Adipocyte (in vitro differentiated cells): ENCODE data around the gene C9orf50.
"Not testable (repeated sequence)": the region's sequence is repeated elsewhere in the genome, so short reads cannot be mapped to it uniquely, and the experiment has no call there.

ENCODE experiments used
- DNase-seq: peaks from one replicate; pipeline ENCODE4 v3.0.0-alpha.2; 2015; ENCODE audit warnings: low read depth
- H3K27me3 ChIP-seq: replicated peaks from 2 replicates; pipeline ENCODE4 v1.7.0; 2013; ENCODE audit warnings: mild to moderate bottlenecking, low read length, moderate library complexity; ENCODE audit not compliant: control insufficient read depth, insufficient read depth
- H3K36me3 ChIP-seq: 2 replicates; pipeline ENCODE4 v1.7.0; 2013; ENCODE audit warnings: low read length, mild to moderate bottlenecking, moderate library complexity; ENCODE audit not compliant: control insufficient read depth, insufficient read depth, severe bottlenecking
- H3K4me1 ChIP-seq: 2 replicates; pipeline ENCODE4 v1.7.0; 2013; ENCODE audit warnings: mild to moderate bottlenecking, low read length, moderate library complexity; ENCODE audit not compliant: control insufficient read depth, insufficient read depth
- H3K4me3 ChIP-seq: 2 replicates; pipeline ENCODE4 v1.7.0; 2013; ENCODE audit warnings: mild to moderate bottlenecking, low read length, moderate library complexity
- H3K9ac ChIP-seq: 2 replicates; pipeline ENCODE4 v1.7.0; 2013; ENCODE audit warnings: mild to moderate bottlenecking, low read length, moderate library complexity
- H3K9me3 ChIP-seq: 2 replicates; pipeline ENCODE4 v1.7.0; 2013; ENCODE audit warnings: mild to moderate bottlenecking, low read length, moderate library complexity; ENCODE audit not compliant: control insufficient read depth

Gene C9orf50

GRCh38 chr9:129620669-129621295 lies at the start of gene C9orf50:
TSS of gene C9orf50 (minus strand) at chr9:129621101. CDS start at chr9:129620574, 527 bp downstream.
- Histone ChIP-seq H3K9me3 (no peaks in the 10 kb centered on the region), H3K9ac (peak within 1 kb of the TSS; percentile 83), H3K4me1 (peaks cover 14% of the 10 kb centered on the region), H3K36me3 (no peaks in the 10 kb centered on the region), H3K27me3 (no peaks in the 10 kb centered on the region), H3K4me3 (peak within 1 kb of the TSS; percentile 77)
- no peak for DNase-seq

DNA sequence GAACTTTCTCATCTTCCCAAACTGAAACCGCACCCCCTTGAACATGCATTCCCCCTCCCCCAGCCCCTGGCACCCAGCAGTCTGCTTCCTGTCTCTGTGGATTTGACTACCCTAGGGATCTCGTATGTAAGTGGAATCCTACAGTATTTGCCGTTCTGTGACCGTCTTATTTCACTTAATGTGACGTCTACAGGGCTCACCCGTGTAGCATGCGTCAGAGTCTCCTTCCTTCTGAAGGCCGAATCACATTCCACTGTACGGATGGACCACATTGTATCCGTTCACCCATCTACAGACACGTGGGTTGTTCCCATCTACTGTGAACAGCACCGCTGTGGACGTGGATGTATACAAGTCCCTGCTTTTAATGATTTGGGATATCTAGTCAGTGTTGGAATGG lies 49.0 kb upstream of the C9orf50 start:
- no peak overlapping the region for H3K9ac ChIP-seq
- H3K9me3 ChIP-seq: no peaks in the 10 kb centered on the region
- H3K4me3 ChIP-seq: no peak overlapping the region
- H3K4me1 ChIP-seq: peaks cover 10% of the 10 kb centered on the region
- DNase-seq: peak; percentile 84
- H3K27me3 ChIP-seq: no peaks in the 10 kb centered on the region
- H3K36me3 ChIP-seq: no peaks in the 10 kb centered on the region

GRCh38 chr9:129669141-129669718 lies 48.3 kb upstream of the C9orf50 start:
- Histone ChIP-seq H3K4me3 (no peak overlapping the region), H3K9me3 (no peaks in the 10 kb centered on the region), H3K27me3 (no peaks in the 10 kb centered on the region), H3K9ac (no peak overlapping the region), H3K36me3 (no peaks in the 10 kb centered on the region), H3K4me1 (peaks cover 10% of the 10 kb centered on the region)
- DNase-seq: peak; percentile 91

DNA sequence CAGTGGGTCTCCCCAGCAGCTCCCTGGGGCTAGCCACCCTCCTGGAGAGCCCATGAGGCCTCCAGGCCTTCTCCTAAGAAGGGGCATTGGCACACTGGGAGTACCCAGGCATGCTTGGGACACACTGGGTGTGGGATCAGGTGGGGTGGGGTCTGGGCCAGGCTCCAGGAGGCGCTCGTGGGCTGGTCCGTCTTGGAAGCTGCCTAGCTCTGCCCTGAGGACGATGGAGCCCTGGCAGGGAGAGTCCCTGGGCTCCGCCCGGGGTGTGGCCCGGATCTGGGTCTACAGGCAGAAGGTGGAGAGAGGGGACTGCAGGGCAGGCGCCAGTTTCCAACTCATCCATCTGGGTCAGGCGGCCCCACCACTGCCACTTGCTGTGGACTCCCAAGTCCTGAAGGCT lies 46.9 kb upstream of the C9orf50 start:
- no peaks in the 10 kb centered on the region for H3K27me3 ChIP-seq

GRCh38 chr9:129667378-129667777 lies 46.5 kb upstream of the C9orf50 start:
- Histone ChIP-seq H3K9ac (peak overlapping the region; percentile 75), H3K4me3 (peak overlapping the region; percentile 78), H3K27me3 (no peaks in the 10 kb centered on the region), H3K4me1 (peaks cover 10% of the 10 kb centered on the region), H3K9me3 (no peaks in the 10 kb centered on the region), H3K36me3 (no peaks in the 10 kb centered on the region)
- no peak for DNase-seq

More for the DNA sequence above, 46.9 kb upstream of the C9orf50 start:
- Histone ChIP-seq H3K36me3 (no peaks in the 10 kb centered on the region), H3K4me1 (peaks cover 10% of the 10 kb centered on the region), H3K4me3 (peak overlapping the region; percentile 78), H3K9ac (peak overlapping the region; percentile 75), H3K9me3 (no peaks in the 10 kb centered on the region)
- DNase-seq: peak; percentile 60

- Histone ChIP-seq H3K27me3 (no peaks in the 10 kb centered on the region), H3K9ac (peak overlapping the region; percentile 75), H3K4me1 (peaks cover 10% of the 10 kb centered on the region), H3K9me3 (no peaks in the 10 kb centered on the region), H3K4me3 (peak overlapping the region; percentile 78), H3K36me3 (no peaks in the 10 kb centered on the region)
- peak; percentile 49 for DNase-seq
Observed at GRCh38 chr9:129666575-129666974, 45.7 kb upstream of the C9orf50 start.

DNA sequence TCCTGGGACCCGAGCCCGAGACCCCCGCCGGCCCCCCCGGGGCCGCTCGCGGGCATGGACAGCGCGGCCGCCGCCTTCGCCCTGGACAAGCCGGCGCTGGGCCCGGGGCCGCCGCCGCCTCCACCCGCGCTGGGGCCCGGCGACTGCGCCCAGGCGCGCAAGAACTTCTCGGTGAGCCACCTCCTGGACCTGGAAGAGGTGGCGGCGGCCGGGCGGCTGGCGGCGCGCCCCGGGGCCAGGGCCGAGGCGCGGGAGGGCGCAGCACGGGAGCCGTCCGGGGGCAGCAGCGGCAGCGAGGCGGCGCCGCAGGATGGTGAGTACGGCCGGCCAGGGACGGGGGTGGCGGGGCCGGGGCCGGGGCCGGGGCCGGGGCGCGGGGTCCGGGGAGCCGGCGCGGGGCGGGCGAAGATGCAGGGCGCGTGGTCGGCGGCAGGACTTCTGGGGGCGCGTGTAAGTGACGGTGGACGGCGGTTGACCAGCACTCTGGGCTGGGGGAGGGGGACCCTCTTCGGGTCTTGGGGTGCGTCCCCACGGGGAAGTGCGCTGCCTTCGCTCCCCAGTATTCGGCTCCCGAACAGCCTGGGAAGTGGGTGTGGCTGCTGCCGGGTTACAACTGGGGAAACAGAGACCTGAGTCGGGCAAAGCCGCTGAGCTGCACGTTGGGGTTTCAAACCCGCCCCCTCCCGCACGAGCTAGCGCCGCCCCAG lies 45.1 kb upstream of the C9orf50 start:
- no peaks in the 10 kb centered on the region for H3K9me3 ChIP-seq
- H3K36me3 ChIP-seq: no peaks in the 10 kb centered on the region
- H3K4me1 ChIP-seq: peaks cover 10% of the 10 kb centered on the region
- peak overlapping the region; percentile 78 for H3K4me3 ChIP-seq
- peak overlapping the region; percentile 75 for H3K9ac ChIP-seq
- DNase-seq: peak; percentile 56
- no peaks in the 10 kb centered on the region for H3K27me3 ChIP-seq

GRCh38 chr9:129665389-129665775 lies 44.5 kb upstream of the C9orf50 start, which contains the start of gene PRRX2:
TSS of gene PRRX2 (plus strand) at chr9:129665647. CDS start at chr9:129665868, 221 bp downstream.
- Histone ChIP-seq H3K4me1 (peaks cover 10% of the 10 kb centered on the region), H3K9ac (peak within 1 kb of the TSS; percentile 75), H3K4me3 (peak within 1 kb of the TSS; percentile 78), H3K36me3 (no peaks in the 10 kb centered on the region), H3K9me3 (no peaks in the 10 kb centered on the region), H3K27me3 (no peaks in the 10 kb centered on the region)
- DNase-seq: peak; percentile 85

DNA sequence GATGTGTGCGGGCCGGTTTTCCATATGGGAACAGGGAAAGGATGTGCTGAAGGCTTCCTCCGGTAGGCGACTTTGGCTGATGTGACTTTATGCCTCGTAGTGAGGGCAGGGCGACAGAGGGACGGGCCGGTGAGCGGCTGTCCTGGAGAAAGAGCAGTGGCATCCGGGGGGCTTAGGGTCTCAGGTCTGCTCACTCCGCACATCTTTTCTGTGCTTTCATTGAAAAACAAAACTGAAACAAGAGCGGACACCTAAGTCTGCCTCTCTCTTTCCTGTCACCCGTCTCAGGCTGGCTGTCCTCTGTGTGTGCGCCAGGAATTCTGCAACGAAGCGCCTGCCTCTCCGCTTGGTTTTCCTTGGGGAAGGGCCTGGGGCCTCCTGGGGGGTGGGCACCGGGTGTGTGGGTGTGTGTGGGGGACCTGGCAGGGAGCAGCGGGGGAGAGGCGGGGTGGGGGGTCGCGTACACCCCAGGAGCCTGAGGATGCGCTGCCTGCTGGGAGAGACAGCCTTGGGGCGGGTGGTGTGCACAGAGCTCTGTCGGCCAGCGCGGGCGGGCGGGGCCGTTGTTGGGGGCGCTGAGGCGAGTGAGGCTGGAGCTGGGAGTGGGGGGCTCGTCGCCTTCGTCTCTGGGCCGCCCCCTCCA lies 44.0 kb upstream of the C9orf50 start:
- Histone ChIP-seq H3K4me3 (peak overlapping the region; percentile 78), H3K4me1 (peaks cover 10% of the 10 kb centered on the region), H3K27me3 (no peaks in the 10 kb centered on the region), H3K9me3 (no peaks in the 10 kb centered on the region), H3K9ac (peak overlapping the region; percentile 63), H3K36me3 (no peaks in the 10 kb centered on the region)
- DNase-seq: peak; percentile 51

- H3K4me1 ChIP-seq, H3K9ac ChIP-seq, H3K4me3 ChIP-seq, H3K9me3 ChIP-seq, H3K27me3 ChIP-seq, DNase-seq, H3K36me3 ChIP-seq: not testable (repeated sequence)
Observed at GRCh38 chr9:129662239-129662638, 41.3 kb upstream of the C9orf50 start.

- Histone ChIP-seq H3K4me3 (no peak overlapping the region), H3K27me3 (no peaks in the 10 kb centered on the region), H3K9ac (no peak overlapping the region), H3K4me1 (peaks cover 11% of the 10 kb centered on the region), H3K36me3 (no peaks in the 10 kb centered on the region), H3K9me3 (no peaks in the 10 kb centered on the region)
- no peak for DNase-seq
Observed at GRCh38 chr9:129661029-129661428, 40.1 kb upstream of the C9orf50 start.
